Endometrium (tissue), 2 donors: Measurements from ENCODE around the gene CCR9.

Experiments used
- FAIRE-seq: peaks from 2 replicates; lab custom pipeline; 2012; peaks lifted over from hg19 to GRCh38; lab: Jason Lieb, UNC
- donor health status: control.
- donor health status: control.

CCR9 gene

GRCh38 chr3:45873036-45873435 lies 13.3 kb upstream of the CCR9 start:
- no peak for FAIRE-seq

GRCh38 chr3:45873638-45874037 lies 12.7 kb upstream of the CCR9 start:
- FAIRE-seq: no peak

GRCh38 chr3:45874677-45875346 lies 11.5 kb upstream of the CCR9 start:
- FAIRE-seq: no peak

GRCh38 chr3:45878124-45878523 lies 8.2 kb upstream of the CCR9 start:
- no peak for FAIRE-seq

- FAIRE-seq: no peak
Measured at GRCh38 chr3:45880725-45881077, 5.6 kb upstream of the CCR9 start.

GRCh38 chr3:45881078-45882022 lies 5.0 kb upstream of the CCR9 start:
- no peak for FAIRE-seq

GRCh38 chr3:45884368-45885201 lies 1.8 kb upstream of the CCR9 start:
- no peak for FAIRE-seq

GRCh38 chr3:45887285-45887684 lies 942 bp downstream of the CCR9 start:
- no peak for FAIRE-seq

GRCh38 chr3:45887759-45888511 lies 1.6 kb downstream of the CCR9 start:
- no peak for FAIRE-seq

- no peak for FAIRE-seq
Measured at GRCh38 chr3:45889337-45889736, 3.0 kb downstream of the CCR9 start.

- no peak for FAIRE-seq
Measured at GRCh38 chr3:45890405-45890804, 4.1 kb downstream of the CCR9 start.

- no peak for FAIRE-seq
Measured at GRCh38 chr3:45892161-45892560, 5.8 kb downstream of the CCR9 start.

GRCh38 chr3:45894015-45894414 lies 7.7 kb downstream of the CCR9 start:
- no peak for FAIRE-seq

GRCh38 chr3:45895686-45896468 lies 9.5 kb downstream of the CCR9 start:
- FAIRE-seq: no peak

- no peak for FAIRE-seq
Measured at GRCh38 chr3:45896956-45897355, 10.6 kb downstream of the CCR9 start.

- FAIRE-seq: no peak
Measured at GRCh38 chr3:45904931-45905330, 18.6 kb downstream of the CCR9 start.

GRCh38 chr3:45905755-45906154 lies 19.4 kb downstream of the CCR9 start:
- FAIRE-seq: no peak

GRCh38 chr3:45906681-45907407 lies 20.5 kb downstream of the CCR9 start:
- FAIRE-seq: no peak

GRCh38 chr3:45907769-45908705 lies 21.7 kb downstream of the CCR9 start:
- no peak for FAIRE-seq
